PC-9 (cell line): ENCODE results near the gene DPYSL4. TPM values are rescaled to one million over a fixed set of nuclear protein-coding genes. Genes with fewer than 3 reads are reported as not detected.

ENCODE experiments used
- BruUV-seq: library from RNA; stranded (reverse); fragments of 400-500 nt; replicated peaks from 2 replicates; lab custom pipeline; 2021; lab: Mats Ljungman, UMichigan
- CTCF ChIA-PET: fragments of 300-600 bp; sonication (Branson Sonifier 250); formaldehyde crosslinking; loops from one replicate; lab custom pipeline; 2022; ENCODE audit warnings: antibody characterized with exemption; lab: Charles Lee
- POLR2A ChIA-PET: fragments of 300-600 bp; sonication (Branson Sonifier 250); formaldehyde crosslinking; loops from one replicate; lab custom pipeline; 2022; ENCODE audit warnings: antibody characterized with exemption; ENCODE audit not compliant: unreplicated experiment; lab: Charles Lee
- DNase-seq, 2 experiments: peaks; one replicate each; pipeline versions ENCODE4 v3.0.0 to v3.0.0-alpha.2; 2015 to 2022; ENCODE audit warnings: mixed read lengths in 1 of 2
- H2AFZ ChIP-seq: fragments of 200-600 bp; sonication (generic); 2 replicates; pipeline ENCODE4 v1.8.1; 2017; ENCODE audit warnings: antibody characterized with exemption
- H3F3A ChIP-seq: fragments of 200-600 bp; sonication (generic); 2 replicates; pipeline ENCODE4 v1.8.1; 2017; ENCODE audit warnings: antibody characterized with exemption, mild to moderate bottlenecking, low read depth; ENCODE audit not compliant: insufficient read depth
- H3K27ac ChIP-seq: fragments of 200-600 bp; sonication (generic); 2 replicates; pipeline ENCODE4 v1.6.1; 2016; ENCODE audit warnings: mixed run types
- H3K27me3 ChIP-seq: fragments of 200-600 bp; sonication (generic); 2 replicates; pipeline ENCODE4 v1.6.1; 2016; ENCODE audit warnings: low read depth, mixed run types; ENCODE audit not compliant: insufficient read depth
- H3K36me3 ChIP-seq: fragments of 200-600 bp; sonication (generic); 2 replicates; pipeline ENCODE4 v1.6.1; 2016; ENCODE audit warnings: low read depth, mixed run types
- H3K4me1 ChIP-seq: fragments of 200-600 bp; sonication (generic); replicated peaks from 2 replicates; pipeline ENCODE4 v1.6.1; 2016; ENCODE audit warnings: mixed run types; ENCODE audit not compliant: insufficient read depth
- H3K4me2 ChIP-seq: fragments of 200-600 bp; sonication (generic); 2 replicates; pipeline ENCODE4 v1.6.1; 2017; ENCODE audit warnings: mixed run types
- H3K4me3 ChIP-seq: fragments of 200-600 bp; sonication (generic); 2 replicates; pipeline ENCODE4 v1.6.1; 2016; ENCODE audit warnings: mixed run types
- H3K79me2 ChIP-seq: fragments of 200-600 bp; sonication (generic); 2 replicates; pipeline ENCODE4 v1.6.1; 2017; ENCODE audit warnings: low read depth, mixed run types
- H3K9me2 ChIP-seq: fragments of 200-600 bp; sonication (generic); 2 replicates; pipeline ENCODE4 v1.8.1; 2017; ENCODE audit warnings: mild to moderate bottlenecking; ENCODE audit not compliant: insufficient read depth
- H3K9me3 ChIP-seq: fragments of 200-600 bp; sonication (generic); 2 replicates; pipeline ENCODE4 v1.8.1; 2016; ENCODE audit warnings: low read depth; ENCODE audit not compliant: insufficient read depth
- H4K20me1 ChIP-seq: fragments of 200-600 bp; sonication (generic); 2 replicates; pipeline ENCODE4 v1.8.1; 2017; ENCODE audit not compliant: insufficient read depth
- EZH2 ChIP-seq: fragments of 200-600 bp; sonication (generic); IDR thresholded peaks from 2 replicates; pipeline ENCODE4 v1.8.0; 2017; ENCODE audit warnings: antibody characterized with exemption, low read depth
- intact Hi-C: fragments of 100-400 bp; cut with micrococcal nuclease; formaldehyde crosslinking; loops from one replicate; pipeline ENCODE4 v1.10.0; 2022; ENCODE audit not compliant: unreplicated experiment
- total RNA-seq: library from RNA; stranded (reverse); gene quantifications from 2 replicates; pipeline ENCODE4 v1.2.3, GENCODE V29; 2021
- TF ChIP-seq, protein P1 (sequence below): fragments of 200-600 bp; sonication (generic); conservative IDR thresholded peaks from 2 replicates; pipeline ENCODE4 v1.6.1; 2017; ENCODE audit warnings: mixed run types, antibody characterized with exemption, mild to moderate bottlenecking, moderate library complexity

DPYSL4 gene
- total RNA-seq, 1 experiment from 2014 or later, result 4.8 TPM

DNA sequence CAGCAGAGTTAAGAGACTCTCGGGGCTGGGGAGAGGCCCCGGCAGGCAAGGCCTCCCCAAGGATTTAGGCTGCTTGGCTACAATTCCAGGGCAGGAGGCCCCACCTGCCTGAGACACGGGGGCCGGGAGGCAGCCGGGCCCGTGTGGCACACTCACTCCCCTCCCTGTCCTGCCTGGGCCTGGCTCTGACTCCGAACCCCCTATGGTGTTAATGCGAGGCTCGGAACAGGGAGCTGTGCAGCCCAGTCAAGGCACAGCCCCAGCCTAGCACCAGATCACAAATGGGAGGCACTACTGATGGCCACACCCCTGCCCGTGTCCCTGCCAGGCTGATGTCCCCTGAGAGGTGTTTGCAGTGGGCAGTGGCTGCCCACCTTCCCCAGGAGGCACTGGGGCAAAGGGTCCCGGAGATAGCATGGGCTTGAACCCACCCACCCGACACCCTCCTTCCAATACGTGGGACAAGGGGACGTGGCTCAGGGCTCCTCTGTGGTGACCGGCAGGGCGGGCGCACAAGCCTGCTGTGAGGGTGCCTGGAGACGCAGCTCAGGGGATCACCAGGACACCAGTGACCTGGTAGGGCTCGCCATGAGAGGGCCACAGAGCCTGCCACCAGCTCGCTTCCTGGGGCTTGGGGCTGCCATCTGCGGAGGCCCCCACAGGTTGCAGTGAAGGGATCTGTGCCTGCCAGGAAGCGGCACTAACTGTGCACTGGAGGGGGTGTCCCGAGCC is 37.0 kb downstream of the DPYSL4 start:
- H3K79me2 ChIP-seq, result no peaks in the 10 kb centered on the region
- H3K27ac ChIP-seq, result no peak overlapping the region
- no peak overlapping the region for H2AFZ ChIP-seq
- H3K9me3 ChIP-seq, result no peaks in the 10 kb centered on the region
- no peaks in the 10 kb centered on the region for H3K27me3 ChIP-seq
- ChIA-PET POLR2A (no interaction called here), CTCF (interaction anchor here (0.5 to 0.6 kb wide), 2 partner anchors 84 to 324 kb away, joined by 3 read pairs; partner anchors contain the start of gene STK32C)
- H4K20me1 ChIP-seq, result no peaks in the 10 kb centered on the region
- no TSS peak for BruUV-seq
- TF ChIP-seq, protein P1, sequence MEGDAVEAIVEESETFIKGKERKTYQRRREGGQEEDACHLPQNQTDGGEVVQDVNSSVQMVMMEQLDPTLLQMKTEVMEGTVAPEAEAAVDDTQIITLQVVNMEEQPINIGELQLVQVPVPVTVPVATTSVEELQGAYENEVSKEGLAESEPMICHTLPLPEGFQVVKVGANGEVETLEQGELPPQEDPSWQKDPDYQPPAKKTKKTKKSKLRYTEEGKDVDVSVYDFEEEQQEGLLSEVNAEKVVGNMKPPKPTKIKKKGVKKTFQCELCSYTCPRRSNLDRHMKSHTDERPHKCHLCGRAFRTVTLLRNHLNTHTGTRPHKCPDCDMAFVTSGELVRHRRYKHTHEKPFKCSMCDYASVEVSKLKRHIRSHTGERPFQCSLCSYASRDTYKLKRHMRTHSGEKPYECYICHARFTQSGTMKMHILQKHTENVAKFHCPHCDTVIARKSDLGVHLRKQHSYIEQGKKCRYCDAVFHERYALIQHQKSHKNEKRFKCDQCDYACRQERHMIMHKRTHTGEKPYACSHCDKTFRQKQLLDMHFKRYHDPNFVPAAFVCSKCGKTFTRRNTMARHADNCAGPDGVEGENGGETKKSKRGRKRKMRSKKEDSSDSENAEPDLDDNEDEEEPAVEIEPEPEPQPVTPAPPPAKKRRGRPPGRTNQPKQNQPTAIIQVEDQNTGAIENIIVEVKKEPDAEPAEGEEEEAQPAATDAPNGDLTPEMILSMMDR, result no peak
- no peak for TF ChIP-seq EZH2
- H3K4me2 ChIP-seq, result no peak overlapping the region
- no peak for DNase-seq
- H3F3A ChIP-seq, result no peaks in the 10 kb centered on the region
- no peaks in the 10 kb centered on the region for H3K9me2 ChIP-seq
- H3K36me3 ChIP-seq, result no peaks in the 10 kb centered on the region
- intact Hi-C loops, result loop anchor here (1.0 to 5.0 kb wide), 4 partner anchors 129 to 414 kb away; no protein-coding TSS in a partner anchor
- no peaks in the 10 kb centered on the region for H3K4me1 ChIP-seq
- no peak overlapping the region for H3K4me3 ChIP-seq

GRCh38 chr10:132224343-132225072 is 37.8 kb downstream of the DPYSL4 start:
- Histone ChIP-seq H3K9me2 (no peaks in the 10 kb centered on the region), H2AFZ (no peak overlapping the region), H3K4me2 (no peak overlapping the region), H3K79me2 (no peaks in the 10 kb centered on the region), H3K27me3 (no peaks in the 10 kb centered on the region), H3K27ac (no peak overlapping the region), H3K36me3 (no peaks in the 10 kb centered on the region), H3F3A (no peaks in the 10 kb centered on the region), H3K9me3 (no peaks in the 10 kb centered on the region), H4K20me1 (no peaks in the 10 kb centered on the region), H3K4me1 (no peaks in the 10 kb centered on the region), H3K4me3 (no peak overlapping the region)
- BruUV-seq, result no TSS peak
- CTCF ChIA-PET, result interaction anchor here (0.6 to 0.7 kb wide), 3 partner anchors 129 to 445 kb away, joined by 3 to 8 read pairs (median 5); no protein-coding TSS in a partner anchor
- no peak for TF ChIP-seq EZH2
- TF ChIP-seq, protein P1, result no peak
- DNase-seq, result no peak
- intact Hi-C loops, result loop anchor here (5.0 kb wide), 1 partner anchor 148 kb away; no protein-coding TSS in a partner anchor
- POLR2A ChIA-PET, result no interaction called here

DNA sequence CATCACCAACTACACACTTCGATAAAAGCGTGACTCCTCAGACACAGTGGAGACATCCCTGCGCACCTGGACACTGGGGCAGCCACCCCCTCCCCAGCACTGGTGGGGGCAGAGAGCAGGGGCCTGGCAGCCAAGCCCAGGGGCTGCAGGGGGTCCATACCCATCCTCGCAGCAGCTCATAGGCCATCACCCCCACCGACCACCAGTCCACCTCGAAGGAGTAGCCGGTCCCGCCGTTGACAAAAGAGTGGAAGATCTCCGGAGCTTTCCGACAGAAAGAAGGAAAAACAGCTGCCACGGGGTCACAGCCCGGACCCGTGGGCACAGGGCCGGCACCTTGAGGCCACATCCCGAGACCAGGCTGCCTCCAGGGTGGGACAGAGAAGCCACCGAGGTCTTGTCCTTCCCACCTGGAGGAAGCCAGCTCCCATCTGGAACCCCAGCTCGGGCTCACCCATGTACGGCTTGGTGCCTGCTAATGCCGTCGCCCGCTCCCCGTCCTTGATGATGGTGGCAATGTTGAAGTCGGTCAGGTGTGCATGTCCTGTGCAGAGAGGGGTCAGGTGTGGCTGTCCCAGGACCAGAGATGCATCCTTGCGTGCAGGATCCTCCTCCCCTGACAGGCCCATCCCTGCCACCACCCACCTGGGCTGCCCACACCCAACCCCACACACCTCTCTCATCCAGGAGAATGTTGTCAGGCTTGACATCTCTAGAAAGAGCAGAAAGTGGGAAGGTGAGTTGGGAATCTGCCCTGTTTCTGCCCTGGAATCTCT is 38.5 kb downstream of the DPYSL4 start:
- Histone ChIP-seq H3K27ac (no peak overlapping the region), H3K27me3 (no peaks in the 10 kb centered on the region), H3K79me2 (no peaks in the 10 kb centered on the region), H3K4me1 (no peaks in the 10 kb centered on the region), H3K4me2 (no peak overlapping the region), H3K36me3 (no peaks in the 10 kb centered on the region), H4K20me1 (no peaks in the 10 kb centered on the region), H3K9me3 (no peaks in the 10 kb centered on the region), H3K9me2 (no peaks in the 10 kb centered on the region), H2AFZ (no peak overlapping the region), H3F3A (no peaks in the 10 kb centered on the region), H3K4me3 (no peak overlapping the region)
- intact Hi-C loops, result no loop called here
- POLR2A ChIA-PET, result no interaction called here
- CTCF ChIA-PET, result interaction anchor here (0.6 to 0.7 kb wide), 3 partner anchors 128 to 446 kb away, joined by 3 to 8 read pairs (median 5); no protein-coding TSS in a partner anchor
- BruUV-seq, result no TSS peak
- TF ChIP-seq, protein P1, result no peak
- no peak for TF ChIP-seq EZH2
- DNase-seq, result no peak
